Colon (tissue), 2 donors: ENCODE measurements around the gene C17orf78.
"Not testable (repeated sequence)": the region's sequence is repeated elsewhere in the genome, so short reads cannot be mapped to it uniquely, and the experiment has no call there.

ENCODE experiments used
- FAIRE-seq: peaks from 2 replicates; lab custom pipeline; 2012; peaks lifted over from hg19 to GRCh38; lab: Jason Lieb, UNC
- donor health status: control.
- donor health status: control.

The C17orf78 gene

DNA sequence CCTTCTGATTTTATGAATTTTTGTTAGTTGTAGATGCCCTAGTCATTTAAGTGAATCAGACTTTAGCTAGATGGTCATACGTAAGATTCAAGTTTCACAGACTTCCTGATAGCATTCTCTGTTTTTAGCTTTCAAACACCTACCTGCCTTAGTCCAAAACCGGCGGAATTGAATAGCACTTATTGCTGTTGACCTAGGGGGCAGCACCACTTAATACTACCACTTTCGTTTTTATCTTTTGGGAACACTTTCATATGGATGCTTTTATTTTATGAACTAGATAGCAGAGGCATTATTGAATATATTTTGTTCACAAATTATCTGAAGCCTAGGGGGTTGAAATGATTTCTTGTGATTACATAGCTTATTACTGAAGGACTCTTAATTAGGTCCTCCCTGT is 62.4 kb downstream of the C17orf78 start:
- no peak for FAIRE-seq

DNA sequence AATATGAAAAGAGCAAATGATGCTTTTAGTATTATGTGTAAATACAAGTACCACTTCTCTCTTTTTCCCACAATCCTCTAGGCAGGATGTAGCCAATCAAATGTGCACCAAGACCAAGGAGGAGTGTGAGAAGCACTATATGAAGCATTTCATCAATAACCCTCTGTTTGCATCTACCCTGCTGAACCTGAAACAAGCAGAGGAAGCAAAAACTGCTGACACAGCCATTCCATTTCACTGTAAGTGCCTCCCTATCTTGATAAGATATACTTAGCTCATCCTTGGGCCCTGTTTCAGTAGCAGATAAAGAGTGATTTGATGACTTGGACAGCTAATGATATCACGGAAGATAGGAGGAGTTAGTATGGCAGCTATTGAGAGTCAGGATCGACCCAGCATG is 64.6 kb downstream of the C17orf78 start:
- no peak for FAIRE-seq

DNA sequence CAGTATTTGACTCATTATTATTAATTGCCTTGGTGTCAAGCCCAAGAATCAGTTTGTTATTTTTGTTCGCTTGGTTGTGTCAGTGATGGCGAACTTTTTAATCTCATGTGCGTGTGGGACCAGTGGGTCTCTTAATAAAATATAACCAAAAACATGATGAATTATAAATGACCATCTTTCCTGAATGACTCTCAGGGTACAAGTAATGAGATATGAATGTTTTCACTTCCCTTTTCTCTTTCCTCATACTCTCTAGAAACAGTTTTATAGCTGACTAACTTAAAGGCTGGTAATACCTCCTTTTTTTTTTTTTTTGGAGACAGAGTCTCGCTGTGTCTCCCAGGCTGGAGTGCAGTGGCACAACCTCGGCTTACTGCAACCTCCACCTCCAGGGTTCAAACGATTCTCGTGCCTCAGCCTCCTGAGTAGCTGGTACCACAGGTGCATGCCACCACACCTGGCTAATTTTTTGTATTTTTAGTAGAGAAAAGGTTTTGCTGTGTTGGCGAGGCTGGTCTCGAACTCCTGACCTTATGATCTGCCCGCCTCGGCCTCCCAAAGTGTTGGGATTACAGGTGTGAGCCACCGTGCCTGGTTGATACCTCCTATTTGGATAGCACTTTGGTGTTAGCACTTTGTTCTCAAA is 65.7 kb downstream of the C17orf78 start:
- FAIRE-seq = not testable (repeated sequence)
